Anterior cingulate cortex (tissue), 58 donors: ENCODE results near the gene COL21A1.

ENCODE experiments used
- DNase-seq, 58 donors: peaks; one replicate each; lab custom pipeline; 2025; lab: John Stamatoyannopoulos, UW

The COL21A1 gene

GRCh38 chr6:56247654-56248122 lies 308 bp upstream of the COL21A1 start:
- no peak for DNase-seq

GRCh38 chr6:56246541-56246880 lies 869 bp downstream of the COL21A1 start:
- no peak for DNase-seq

DNA sequence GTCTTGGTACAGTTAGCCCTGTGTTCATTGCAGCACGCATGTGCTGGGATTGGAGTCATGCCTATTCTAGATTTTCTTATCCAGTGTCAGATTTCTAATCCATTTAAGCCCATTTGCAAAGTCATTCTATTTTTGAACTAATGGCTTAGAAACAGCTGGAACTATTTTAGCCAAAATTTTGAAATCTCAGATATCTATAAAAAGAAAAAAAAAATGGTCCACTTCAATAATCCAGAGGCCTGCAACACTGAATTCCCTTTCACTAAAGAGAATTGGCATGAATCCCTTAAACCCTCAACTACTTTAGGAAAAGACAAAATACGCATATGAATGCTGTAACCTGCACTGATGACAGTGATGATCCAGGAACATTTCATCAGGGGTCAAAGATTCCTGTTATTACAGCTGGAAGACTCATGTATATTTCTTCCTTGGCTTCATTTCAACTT lies 1.5 kb downstream of the COL21A1 start:
- no peak for DNase-seq

- DNase-seq = no peak
Measured at GRCh38 chr6:56244528-56245253, 2.7 kb downstream of the COL21A1 start.

DNA sequence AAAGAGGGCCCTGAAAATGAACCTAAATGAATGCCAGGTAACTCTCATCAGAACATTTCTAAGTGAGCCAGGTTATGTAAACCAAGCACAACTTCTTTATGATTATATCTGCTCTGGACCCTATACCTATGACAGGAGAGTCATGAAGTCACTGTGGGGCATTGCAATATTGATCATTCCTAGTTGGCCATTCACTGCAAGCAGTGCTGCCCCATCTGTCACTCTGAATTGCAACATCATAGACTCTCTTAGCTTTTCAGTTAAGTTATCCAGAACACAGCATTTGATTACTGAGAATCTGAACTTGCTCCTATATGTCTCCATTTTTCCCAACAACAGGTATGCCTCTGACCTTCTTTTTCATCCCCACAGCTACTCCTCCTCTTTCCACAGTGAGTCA lies 3.3 kb downstream of the COL21A1 start:
- DNase-seq = no peak

DNA sequence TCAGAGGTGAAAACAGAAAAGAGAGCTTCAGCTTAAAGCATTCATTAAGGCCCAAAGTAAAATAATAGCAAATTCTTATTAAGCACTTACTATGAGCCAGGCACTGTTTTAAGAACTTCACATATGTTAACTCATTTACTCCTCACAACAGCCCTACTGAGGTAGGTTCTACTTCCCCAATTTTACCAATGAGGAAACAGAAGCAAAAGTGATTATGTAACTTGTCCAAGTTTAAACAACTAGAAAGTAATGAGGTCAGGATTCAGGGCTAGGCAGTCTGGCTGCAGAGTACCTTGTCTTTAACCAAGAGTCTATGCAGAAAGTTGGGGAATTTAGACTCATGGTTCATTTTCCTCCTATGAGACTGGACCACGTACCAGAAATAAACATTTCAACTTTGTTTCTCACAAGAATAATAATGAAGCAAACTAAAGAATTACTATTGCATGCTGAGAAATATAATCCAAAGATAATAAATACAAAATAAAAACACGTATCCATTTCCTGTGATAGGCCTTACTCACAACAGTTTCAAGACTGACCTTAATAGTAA lies 3.8 kb downstream of the COL21A1 start:
- no peak for DNase-seq

- DNase-seq = peak in 1 of 58 donors; percentile 34
Measured at GRCh38 chr6:56242346-56242745, 5.0 kb downstream of the COL21A1 start.

DNA sequence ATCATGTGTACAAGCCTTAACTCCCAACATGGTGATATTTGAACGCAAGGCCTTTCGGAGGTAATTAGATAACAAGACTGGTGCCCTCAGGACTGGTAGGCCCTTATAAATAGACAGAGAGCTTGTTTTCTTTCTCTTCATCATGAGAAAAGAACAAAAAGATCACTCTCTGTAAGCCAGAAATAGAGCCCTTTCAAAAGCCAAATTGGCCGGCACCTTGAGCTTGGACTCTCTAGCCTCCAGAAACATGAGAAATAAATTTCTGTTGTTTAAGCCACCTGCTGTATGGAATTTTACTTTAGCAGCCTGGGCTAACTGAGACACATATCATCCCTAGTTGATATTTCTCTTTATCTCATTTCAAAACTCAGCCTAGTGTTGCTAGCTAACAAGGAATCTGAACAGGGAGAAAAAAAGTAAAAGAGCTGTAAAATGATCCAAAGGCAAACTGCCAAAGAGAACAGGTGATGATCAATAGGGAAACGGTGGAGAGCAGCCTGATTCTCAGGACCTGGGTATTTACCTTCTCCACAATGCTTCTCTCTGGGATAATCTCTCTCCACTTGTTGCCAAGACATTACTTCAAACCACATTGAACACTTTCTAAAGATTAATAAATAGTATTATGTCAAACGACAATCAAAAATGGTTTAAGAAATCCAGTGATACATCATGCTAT lies 6.1 kb downstream of the COL21A1 start:
- no peak for DNase-seq

GRCh38 chr6:56238352-56238751 lies 9.0 kb downstream of the COL21A1 start:
- no peak for DNase-seq

- peak in 2 of 58 donors; percentile 11 to 21 for DNase-seq
Measured at GRCh38 chr6:56235245-56235644, 12.1 kb downstream of the COL21A1 start.

GRCh38 chr6:56232436-56232835 lies 14.9 kb downstream of the COL21A1 start:
- no peak for DNase-seq

GRCh38 chr6:56231827-56232226 lies 15.6 kb downstream of the COL21A1 start:
- no peak for DNase-seq

DNA sequence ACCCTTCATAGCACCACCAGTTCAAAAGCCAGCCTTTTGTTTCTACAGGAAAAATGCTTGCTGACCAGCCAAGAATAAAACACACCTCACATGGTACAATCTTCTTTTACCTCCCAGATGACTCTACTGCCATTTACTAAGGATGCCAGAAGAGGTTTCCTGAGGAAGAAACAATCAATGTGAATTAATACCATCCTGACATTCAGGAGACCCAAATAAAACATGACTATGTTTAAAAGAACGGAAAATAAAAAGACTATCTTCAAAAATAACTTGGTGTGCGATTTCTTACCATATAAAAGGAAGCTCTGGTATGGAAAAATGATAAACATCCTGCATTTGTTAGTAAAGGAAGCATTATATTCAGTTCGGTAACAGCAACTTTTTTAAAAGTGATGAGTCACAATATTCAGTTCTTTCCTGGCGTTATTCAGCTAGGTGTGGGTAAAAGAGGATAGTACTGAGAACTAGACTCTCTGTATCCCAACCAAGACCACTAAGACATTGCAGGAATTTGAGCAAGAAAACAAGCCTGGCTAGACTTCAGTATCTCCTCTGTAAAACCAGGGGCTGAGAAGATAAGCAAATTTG lies 16.3 kb downstream of the COL21A1 start:
- no peak for DNase-seq

- no peak for DNase-seq
Measured at GRCh38 chr6:56227071-56227879, 20.1 kb downstream of the COL21A1 start.

DNA sequence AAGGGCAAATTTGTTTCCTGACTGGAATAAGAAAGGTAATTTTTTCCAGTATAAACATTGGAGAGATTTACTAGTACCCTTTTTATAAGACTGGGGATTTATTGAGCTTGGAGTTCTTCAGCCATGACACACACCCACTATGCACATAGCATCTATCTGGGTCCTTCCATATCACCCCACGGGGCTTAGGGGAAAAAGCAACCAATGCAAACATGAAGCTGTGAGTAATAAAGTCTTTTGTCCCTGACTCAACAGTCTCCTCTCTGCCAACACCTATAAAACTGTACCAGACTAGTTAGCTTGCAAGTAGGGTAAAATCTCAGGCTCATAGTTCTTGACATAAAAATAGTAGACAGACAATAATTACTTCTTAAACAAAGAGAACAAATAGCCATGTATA lies 23.4 kb downstream of the COL21A1 start:
- no peak for DNase-seq

DNA sequence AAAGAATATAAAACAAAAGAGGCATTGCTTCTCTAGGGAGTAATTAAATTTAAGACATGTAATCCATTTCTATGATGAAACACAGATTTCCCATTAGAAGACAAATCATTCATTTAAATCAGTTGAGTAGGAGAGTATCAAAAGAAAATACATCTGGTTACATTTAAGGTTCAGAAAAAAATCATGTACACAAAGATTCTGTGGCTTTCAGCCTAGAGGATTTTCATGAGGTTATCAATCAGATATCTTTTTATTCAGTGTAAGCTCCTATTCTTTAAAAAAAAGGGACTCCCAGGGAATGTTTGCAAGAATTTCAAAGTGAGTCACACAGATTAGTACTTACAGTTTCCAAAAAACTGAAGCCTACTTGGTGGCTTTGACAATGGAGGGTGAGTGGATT lies 24.9 kb downstream of the COL21A1 start:
- no peak for DNase-seq

DNA sequence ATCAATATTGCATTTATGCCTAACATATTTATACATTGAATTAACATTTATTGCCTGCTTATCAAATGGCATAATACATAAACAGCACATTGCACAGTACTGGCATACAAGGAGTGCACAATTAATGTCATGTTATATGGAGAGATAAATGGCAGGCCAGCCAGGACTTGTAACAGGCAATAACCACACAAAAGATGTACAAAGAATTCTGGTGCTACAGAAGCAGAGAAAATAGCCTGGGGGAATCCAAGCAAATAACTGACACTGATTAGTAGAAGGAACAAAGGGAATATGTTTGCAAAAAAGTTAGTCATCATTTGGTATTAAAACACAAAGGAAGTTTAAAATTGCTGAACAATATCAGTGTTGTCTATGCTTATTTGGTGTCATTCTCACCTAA lies 27.3 kb downstream of the COL21A1 start:
- no peak for DNase-seq

DNA sequence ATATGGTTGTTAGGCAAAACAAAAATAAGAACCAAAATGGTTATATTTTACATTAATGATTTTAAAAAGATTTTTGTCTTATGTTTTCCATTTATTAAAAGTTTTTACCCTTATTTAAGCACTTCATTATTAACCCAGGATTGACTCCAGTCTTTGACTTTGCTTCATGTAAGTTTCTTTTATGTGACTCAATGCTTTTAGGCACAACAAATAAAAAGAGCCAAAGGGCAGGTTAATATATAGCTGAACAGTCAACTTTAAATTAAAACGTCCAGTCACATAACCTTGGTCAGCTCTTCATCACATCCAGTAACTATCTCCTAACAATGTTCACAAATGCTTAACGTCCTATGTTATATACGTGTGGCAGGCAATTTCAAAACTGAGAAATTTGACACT lies 32.7 kb downstream of the COL21A1 start:
- DNase-seq = no peak

DNA sequence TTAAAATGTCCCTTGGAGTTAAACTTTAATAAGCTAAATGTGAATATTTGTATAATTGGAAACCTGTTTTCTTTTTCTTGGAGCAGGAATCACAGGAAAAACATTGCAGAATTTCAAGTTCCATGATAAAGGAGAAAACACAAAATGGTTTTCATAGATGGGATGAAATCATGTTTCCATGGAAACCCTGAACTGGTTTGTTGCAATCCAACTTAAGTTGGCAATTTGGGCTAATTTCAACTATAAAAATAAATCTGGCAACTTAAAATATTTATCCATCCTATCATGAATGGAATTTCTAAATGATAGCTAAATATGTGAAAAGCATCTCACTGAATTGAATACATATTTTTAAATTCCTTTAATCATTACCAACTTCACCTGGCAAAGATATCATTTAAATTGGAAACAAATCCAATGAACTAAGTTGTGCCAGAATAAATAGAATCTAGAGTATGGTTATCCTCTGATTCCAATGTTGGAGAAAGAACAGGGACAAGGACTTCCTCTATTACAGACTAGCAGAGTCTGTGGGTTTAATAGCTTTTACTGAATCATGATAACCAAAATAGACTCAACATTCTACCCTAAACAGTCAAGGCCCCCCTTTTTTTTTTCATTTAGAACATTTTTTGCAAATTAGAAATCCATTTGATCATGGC lies 33.2 kb downstream of the COL21A1 start:
- DNase-seq = peak in 1 of 58 donors; percentile 20

GRCh38 chr6:56211724-56212123 lies 35.7 kb downstream of the COL21A1 start:
- no peak for DNase-seq
